Neural progenitor cell (in vitro differentiated cells): ENCODE results near the gene MRPS6.

Experiments used
- EZH2 ChIP-seq: fragments of 200-600 bp; sonication (generic); IDR thresholded peaks from 2 replicates; pipeline ENCODE4 v1.6.1; 2017; ENCODE audit warnings: antibody characterized with exemption, mild to moderate bottlenecking, moderate library complexity
- EZH2phosphoT487 ChIP-seq: fragments of 200-600 bp; sonication (generic); IDR thresholded peaks from 2 replicates; pipeline ENCODE4 v1.6.1; 2017; ENCODE audit warnings: antibody characterized with exemption
- TF ChIP-seq, protein P1 (sequence below): fragments of 200-600 bp; sonication (generic); IDR thresholded peaks from 2 replicates; pipeline ENCODE4 v1.5.1; 2017; ENCODE audit warnings: antibody characterized with exemption, mild to moderate bottlenecking

DNA sequence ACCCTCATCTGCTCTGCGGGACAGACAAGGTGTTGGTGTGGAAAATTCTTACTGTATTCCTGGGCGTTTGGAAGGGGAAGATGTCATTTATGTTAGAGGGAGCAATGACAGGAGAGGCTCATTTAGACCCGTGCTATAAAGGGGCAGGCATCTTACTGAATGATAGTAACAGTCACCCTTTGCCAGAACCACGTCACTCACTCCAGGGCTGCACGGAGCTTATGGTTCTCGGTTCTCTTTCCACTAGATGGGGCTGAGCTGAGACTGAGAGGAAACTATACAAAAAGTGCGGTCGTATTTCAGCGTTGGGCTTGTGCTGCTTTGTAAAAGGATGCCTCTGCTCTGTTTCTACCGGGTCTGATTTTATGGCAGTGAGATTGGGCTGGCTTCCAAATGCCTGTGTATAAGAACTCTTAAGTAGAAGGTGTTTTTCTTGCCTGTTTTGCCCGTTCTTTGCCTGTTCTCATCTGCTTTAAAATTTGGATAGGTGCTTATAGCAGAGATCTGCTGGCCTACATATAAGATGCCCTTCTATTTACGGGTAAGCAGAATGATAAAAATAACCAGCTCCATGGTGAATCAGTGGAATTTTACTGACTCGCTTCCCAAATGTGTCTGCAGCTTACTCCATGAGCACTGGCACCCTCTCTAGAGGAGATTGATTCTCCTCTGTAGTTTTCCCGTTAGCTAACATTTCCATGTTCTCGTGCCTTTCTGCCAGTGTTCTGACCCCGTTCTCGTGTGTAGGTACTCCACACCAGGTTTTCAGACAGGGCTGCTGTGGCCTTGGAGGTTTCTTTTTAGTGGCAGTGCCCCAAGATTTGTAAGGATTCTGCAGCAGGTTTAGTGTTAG lies 55.9 kb downstream of the MRPS6 start:
- TF ChIP-seq, protein P1, sequence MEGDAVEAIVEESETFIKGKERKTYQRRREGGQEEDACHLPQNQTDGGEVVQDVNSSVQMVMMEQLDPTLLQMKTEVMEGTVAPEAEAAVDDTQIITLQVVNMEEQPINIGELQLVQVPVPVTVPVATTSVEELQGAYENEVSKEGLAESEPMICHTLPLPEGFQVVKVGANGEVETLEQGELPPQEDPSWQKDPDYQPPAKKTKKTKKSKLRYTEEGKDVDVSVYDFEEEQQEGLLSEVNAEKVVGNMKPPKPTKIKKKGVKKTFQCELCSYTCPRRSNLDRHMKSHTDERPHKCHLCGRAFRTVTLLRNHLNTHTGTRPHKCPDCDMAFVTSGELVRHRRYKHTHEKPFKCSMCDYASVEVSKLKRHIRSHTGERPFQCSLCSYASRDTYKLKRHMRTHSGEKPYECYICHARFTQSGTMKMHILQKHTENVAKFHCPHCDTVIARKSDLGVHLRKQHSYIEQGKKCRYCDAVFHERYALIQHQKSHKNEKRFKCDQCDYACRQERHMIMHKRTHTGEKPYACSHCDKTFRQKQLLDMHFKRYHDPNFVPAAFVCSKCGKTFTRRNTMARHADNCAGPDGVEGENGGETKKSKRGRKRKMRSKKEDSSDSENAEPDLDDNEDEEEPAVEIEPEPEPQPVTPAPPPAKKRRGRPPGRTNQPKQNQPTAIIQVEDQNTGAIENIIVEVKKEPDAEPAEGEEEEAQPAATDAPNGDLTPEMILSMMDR: peak; percentile 46
- no peak for TF ChIP-seq EZH2
- TF ChIP-seq EZH2phosphoT487: no peak
